ENCODE results near the gene S100A9. TPM values are rescaled to one million over a fixed set of nuclear protein-coding genes. Genes with fewer than 3 reads are reported as not detected.

Gene S100A9
- total RNA-seq, 1 experiment from 2014 or later, result not detected

DNA sequence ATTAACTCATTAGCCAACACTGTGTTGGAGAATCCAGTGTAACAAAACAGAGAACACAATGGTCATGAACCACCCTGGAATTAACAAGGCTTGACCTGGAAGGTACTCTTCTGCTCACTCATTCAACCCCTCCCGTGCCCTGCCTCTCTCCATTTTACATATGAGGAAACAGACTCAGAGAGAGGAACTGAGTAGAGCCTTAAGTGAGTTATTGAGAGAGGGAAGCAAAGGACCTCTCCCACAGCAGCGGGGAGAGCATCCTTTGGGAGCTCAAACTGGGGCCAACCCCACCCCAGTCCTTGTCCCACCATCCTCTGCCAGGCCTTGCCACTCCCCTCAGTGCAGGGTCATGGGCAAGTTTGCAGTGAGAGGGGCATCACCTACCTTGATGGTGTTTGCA is 16.4 kb downstream of the S100A9 start:
- no peak overlapping the region for H2BK5ac ChIP-seq (ENCODE audit: insufficient read length, low read length)
- DNase-seq, result no peak
- no peak overlapping the region for H3T11ph ChIP-seq (ENCODE audit: low read length)
- H3K27me3 ChIP-seq (ENCODE audit: insufficient read depth, low read length), result no peaks in the 10 kb centered on the region
- H3K79me2 ChIP-seq (ENCODE audit: insufficient read depth, low read length), result no peaks in the 10 kb centered on the region
- Mint-ChIP-seq H3K4me3 (no peak overlapping the region), H3K36me3 (ENCODE audit: insufficient read depth in 1 of 3, low read depth in 3 of 3) (no peaks in the 10 kb centered on the region), H3K9me3 (peaks cover 0 to 4% of the 10 kb centered on the region in 2 experiments; a peak in 1 of 5 replicates), H3K27ac (no peak overlapping the region), H3K4me1 (no peaks in the 10 kb centered on the region), H3K27me3 (ENCODE audit: low read depth) (peaks cover 6% of the 10 kb centered on the region)
- H3K4me2 ChIP-seq (ENCODE audit: insufficient read depth, insufficient read length, low read length), result no peak overlapping the region
- H3K23ac ChIP-seq (ENCODE audit: insufficient read length, low read depth, low read length), result no peak overlapping the region
- H3K23me2 ChIP-seq (ENCODE audit: insufficient read length, low read depth, low read length, poor library complexity, severe bottlenecking), result no peaks in the 10 kb centered on the region
- TF ChIP-seq, protein P1, sequence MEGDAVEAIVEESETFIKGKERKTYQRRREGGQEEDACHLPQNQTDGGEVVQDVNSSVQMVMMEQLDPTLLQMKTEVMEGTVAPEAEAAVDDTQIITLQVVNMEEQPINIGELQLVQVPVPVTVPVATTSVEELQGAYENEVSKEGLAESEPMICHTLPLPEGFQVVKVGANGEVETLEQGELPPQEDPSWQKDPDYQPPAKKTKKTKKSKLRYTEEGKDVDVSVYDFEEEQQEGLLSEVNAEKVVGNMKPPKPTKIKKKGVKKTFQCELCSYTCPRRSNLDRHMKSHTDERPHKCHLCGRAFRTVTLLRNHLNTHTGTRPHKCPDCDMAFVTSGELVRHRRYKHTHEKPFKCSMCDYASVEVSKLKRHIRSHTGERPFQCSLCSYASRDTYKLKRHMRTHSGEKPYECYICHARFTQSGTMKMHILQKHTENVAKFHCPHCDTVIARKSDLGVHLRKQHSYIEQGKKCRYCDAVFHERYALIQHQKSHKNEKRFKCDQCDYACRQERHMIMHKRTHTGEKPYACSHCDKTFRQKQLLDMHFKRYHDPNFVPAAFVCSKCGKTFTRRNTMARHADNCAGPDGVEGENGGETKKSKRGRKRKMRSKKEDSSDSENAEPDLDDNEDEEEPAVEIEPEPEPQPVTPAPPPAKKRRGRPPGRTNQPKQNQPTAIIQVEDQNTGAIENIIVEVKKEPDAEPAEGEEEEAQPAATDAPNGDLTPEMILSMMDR (conservative IDR thresholded peaks at IDR 0.05), result no peak
- no peak overlapping the region for H3K14ac ChIP-seq (ENCODE audit: insufficient read depth, low read length)
- no peak overlapping the region for H4K8ac ChIP-seq (replicated peaks; ENCODE audit: insufficient read length, low read depth, low read length)
- no peaks in the 10 kb centered on the region for H4K20me1 ChIP-seq (ENCODE audit: control insufficient read depth, insufficient read depth, insufficient read length)
- H3K56ac ChIP-seq (ENCODE audit: insufficient read length, low read depth, low read length), result no peak overlapping the region
- no peak overlapping the region for H2BK120ac ChIP-seq (ENCODE audit: low read depth, low read length, poor library complexity, severe bottlenecking)
- no peaks in the 10 kb centered on the region for H3K4me1 ChIP-seq (ENCODE audit: insufficient read depth, low read length)
- H3K4ac ChIP-seq (ENCODE audit: low read depth, low read length), result no peak overlapping the region
- H3K9ac ChIP-seq (ENCODE audit: extremely low read depth, insufficient read length, low read length), result no peak overlapping the region
- H3K79me1 ChIP-seq (ENCODE audit: insufficient read depth, low read depth, low read length, poor library complexity, severe bottlenecking), result no peaks in the 10 kb centered on the region
- H4K91ac ChIP-seq (ENCODE audit: insufficient read length, low read depth, low read length), result no peak overlapping the region
- no peak overlapping the region for H2AK5ac ChIP-seq (ENCODE audit: insufficient read length, low read length)
- H2BK20ac ChIP-seq (ENCODE audit: low read depth, low read length, poor library complexity, severe bottlenecking), result no peak overlapping the region
- WGBS (ENCODE audit: extremely low coverage, insufficient read length, low lambda C conversion rate), result no CpG with 5 or more reads among the region's 2 CpGs
- no peak overlapping the region for H2BK15ac ChIP-seq (ENCODE audit: low read depth, low read length)
- H4K5ac ChIP-seq (ENCODE audit: insufficient read length, low read depth, low read length), result no peak overlapping the region
- H3K18ac ChIP-seq (ENCODE audit: insufficient read length, low read depth, low read length), result no peak overlapping the region
- no peak overlapping the region for H2BK12ac ChIP-seq (ENCODE audit: insufficient read length, low read depth, low read length)
- no peaks in the 10 kb centered on the region for H3K9me3 ChIP-seq (ENCODE audit: control insufficient read depth, low read depth, low read length)
- H2AFZ ChIP-seq (ENCODE audit: low read length), result no peak overlapping the region
- no peak overlapping the region for H3K27ac ChIP-seq (ENCODE audit: insufficient read length, low read depth, low read length)

Data from H9 (cell line).